ENCODE data around the gene HS6ST1. TPM values are rescaled to one million over a fixed set of nuclear protein-coding genes. Genes with fewer than 3 reads are reported as not detected.

HS6ST1 gene
- polyA plus RNA-seq, 1 experiment: 12.9 TPM

DNA sequence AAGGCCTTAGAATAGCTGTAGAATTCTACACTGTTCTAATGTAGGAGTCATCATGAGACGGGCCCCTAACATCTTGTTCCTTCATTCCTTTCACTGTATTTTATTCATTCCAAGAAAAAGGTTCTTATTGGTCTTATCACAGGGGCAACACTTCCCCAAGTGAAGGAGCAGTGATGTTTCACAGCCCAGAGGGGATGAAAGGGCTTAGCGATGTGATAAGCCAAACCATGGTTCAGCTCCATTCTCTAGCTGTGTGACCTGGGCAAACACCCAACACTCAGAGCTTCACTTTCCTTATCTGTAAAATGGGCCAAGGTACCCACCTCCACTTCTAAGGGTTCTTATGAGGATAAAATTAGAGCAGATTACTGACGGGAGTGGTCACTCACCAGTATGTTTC is 25.4 kb upstream of the HS6ST1 start:
- CTCF ChIA-PET: no interaction called here
- no peaks in the 10 kb centered on the region for H3K36me3 ChIP-seq (ENCODE audit: control insufficient read depth, insufficient read depth, low read length)

DNA sequence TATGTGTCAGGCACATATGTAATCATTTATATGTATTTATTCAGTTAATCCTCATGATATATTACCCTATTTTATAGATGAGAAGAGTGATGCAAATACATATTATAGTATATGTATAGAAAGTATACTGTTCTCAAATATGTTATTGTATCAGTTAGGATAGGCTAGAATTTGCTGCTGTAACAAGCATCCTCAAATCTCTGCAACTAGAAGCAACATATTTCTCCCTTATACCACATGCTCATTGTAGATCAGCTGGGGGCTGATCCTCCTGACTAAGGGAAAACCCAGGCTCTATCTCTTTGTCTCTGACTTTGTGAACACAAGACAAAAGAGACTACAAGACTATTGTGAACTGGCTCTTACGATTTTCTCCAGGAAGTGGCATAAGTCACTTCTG is 24.8 kb upstream of the HS6ST1 start:
- H3K4me3 ChIP-seq (ENCODE audit: low read depth, low read length): no peak overlapping the region
- no peaks in the 10 kb centered on the region for H3K27me3 ChIP-seq (ENCODE audit: control insufficient read depth, insufficient read depth, low read length)
- no peaks in the 10 kb centered on the region for H3K36me3 ChIP-seq (ENCODE audit: control insufficient read depth, insufficient read depth, low read length)
- POLR2A ChIA-PET: no interaction called here
- no peak for DNase-seq (ENCODE audit: low read depth)
- TF ChIP-seq, protein P1, sequence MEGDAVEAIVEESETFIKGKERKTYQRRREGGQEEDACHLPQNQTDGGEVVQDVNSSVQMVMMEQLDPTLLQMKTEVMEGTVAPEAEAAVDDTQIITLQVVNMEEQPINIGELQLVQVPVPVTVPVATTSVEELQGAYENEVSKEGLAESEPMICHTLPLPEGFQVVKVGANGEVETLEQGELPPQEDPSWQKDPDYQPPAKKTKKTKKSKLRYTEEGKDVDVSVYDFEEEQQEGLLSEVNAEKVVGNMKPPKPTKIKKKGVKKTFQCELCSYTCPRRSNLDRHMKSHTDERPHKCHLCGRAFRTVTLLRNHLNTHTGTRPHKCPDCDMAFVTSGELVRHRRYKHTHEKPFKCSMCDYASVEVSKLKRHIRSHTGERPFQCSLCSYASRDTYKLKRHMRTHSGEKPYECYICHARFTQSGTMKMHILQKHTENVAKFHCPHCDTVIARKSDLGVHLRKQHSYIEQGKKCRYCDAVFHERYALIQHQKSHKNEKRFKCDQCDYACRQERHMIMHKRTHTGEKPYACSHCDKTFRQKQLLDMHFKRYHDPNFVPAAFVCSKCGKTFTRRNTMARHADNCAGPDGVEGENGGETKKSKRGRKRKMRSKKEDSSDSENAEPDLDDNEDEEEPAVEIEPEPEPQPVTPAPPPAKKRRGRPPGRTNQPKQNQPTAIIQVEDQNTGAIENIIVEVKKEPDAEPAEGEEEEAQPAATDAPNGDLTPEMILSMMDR (IDR thresholded peaks at IDR 0.05; ENCODE audit: insufficient read depth, low read depth, low read length): no peak
- CTCF ChIA-PET: no interaction called here

More for the DNA sequence above, 25.4 kb upstream of the HS6ST1 start:
- TF ChIP-seq, protein P1 (IDR thresholded peaks at IDR 0.05; ENCODE audit: insufficient read depth, low read depth, low read length): no peak
- POLR2A ChIA-PET: no interaction called here
- Histone ChIP-seq H3K27me3 (ENCODE audit: control insufficient read depth, insufficient read depth, low read length) (no peaks in the 10 kb centered on the region), H3K4me3 (ENCODE audit: low read depth, low read length) (no peak overlapping the region)
- no peak for DNase-seq (ENCODE audit: low read depth)

DNA sequence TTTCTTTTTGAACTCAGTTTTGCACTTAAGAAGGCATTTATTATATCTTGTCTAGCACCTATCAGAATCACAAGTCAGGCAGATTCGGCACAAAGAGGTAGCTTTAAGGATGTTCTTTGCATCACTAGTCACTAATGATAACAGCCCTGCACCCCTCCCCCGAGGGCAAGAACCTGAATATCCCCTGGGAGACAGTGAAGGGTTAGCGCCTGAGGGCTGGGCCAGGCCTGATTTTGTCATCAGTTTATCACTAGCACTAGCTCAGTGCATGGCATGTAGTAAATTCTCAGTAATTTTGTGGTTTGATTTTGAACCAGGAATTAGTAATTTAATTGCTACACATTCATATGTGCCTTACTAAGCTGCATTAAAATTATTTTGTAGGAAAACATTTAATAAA is 23.9 kb upstream of the HS6ST1 start:
- TF ChIP-seq, protein P1 (IDR thresholded peaks at IDR 0.05; ENCODE audit: insufficient read depth, low read depth, low read length): no peak
- CTCF ChIA-PET: interaction anchor here (1.2 to 1.4 kb wide), 2 partner anchors 19 to 126 kb away, joined by 3 read pairs; no protein-coding TSS in a partner anchor
- Histone ChIP-seq H3K4me3 (ENCODE audit: low read depth, low read length) (no peak overlapping the region), H3K27me3 (ENCODE audit: control insufficient read depth, insufficient read depth, low read length) (no peaks in the 10 kb centered on the region), H3K36me3 (ENCODE audit: control insufficient read depth, insufficient read depth, low read length) (no peaks in the 10 kb centered on the region)
- POLR2A ChIA-PET: no interaction called here
- no peak for DNase-seq (ENCODE audit: low read depth)

DNA sequence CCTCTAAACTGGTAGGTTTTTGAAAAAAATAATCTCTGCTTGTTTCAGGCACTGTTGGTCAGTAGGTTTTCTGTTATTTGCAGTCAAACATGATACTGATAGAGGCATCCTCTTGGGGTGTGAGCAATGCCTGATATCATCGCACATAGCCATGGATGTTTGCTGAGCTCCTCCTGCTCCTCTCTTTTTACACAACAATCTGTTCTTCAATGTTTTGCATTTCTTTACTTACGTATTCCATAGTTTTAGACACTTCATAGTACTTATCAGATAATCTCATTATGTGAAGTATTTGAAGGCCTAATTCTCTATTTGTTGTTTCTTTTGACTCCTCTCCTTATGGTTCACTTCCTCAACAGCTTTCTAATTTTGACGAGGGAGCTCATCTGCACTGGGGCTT is 23.0 kb upstream of the HS6ST1 start:
- Histone ChIP-seq H3K36me3 (ENCODE audit: control insufficient read depth, insufficient read depth, low read length) (no peaks in the 10 kb centered on the region), H3K27me3 (ENCODE audit: control insufficient read depth, insufficient read depth, low read length) (no peaks in the 10 kb centered on the region), H3K4me3 (ENCODE audit: low read depth, low read length) (no peak overlapping the region)
- POLR2A ChIA-PET: no interaction called here
- TF ChIP-seq, protein P1 (IDR thresholded peaks at IDR 0.05; ENCODE audit: insufficient read depth, low read depth, low read length): no peak
- CTCF ChIA-PET: interaction anchor here (1.4 kb wide), 1 partner anchor 19 kb away, joined by 3 read pairs; no protein-coding TSS in a partner anchor
- no peak for DNase-seq (ENCODE audit: low read depth)

DNA sequence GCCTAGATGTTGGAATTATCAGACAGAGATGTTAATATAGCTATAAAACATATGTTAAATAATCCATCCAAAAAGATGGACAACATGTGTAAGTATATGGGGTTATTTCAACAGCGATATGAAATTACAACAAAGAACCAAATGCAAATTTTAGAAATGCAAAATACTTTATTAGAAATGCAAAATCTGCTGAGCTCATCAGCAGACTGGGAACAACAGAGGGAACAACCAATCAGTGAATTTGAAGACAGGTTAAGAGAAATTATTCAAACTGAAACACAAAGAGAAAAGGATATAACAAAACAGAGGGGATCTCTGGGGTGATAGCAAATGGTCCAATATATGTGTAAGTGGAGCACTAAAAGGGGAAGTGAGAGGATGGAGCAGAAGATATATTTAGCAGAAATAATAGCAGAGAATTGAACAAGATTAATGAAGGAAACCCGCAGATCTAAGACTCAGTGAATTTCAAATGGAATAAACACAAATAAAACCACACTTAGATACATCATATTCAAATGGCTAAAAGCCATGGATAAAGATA is 13.5 kb upstream of the HS6ST1 start:
- DNase-seq (ENCODE audit: low read depth): no peak
- TF ChIP-seq, protein P1 (IDR thresholded peaks at IDR 0.05; ENCODE audit: insufficient read depth, low read depth, low read length): no peak
- H3K36me3 ChIP-seq (ENCODE audit: control insufficient read depth, insufficient read depth, low read length): no peaks in the 10 kb centered on the region
- POLR2A ChIA-PET: interaction anchor here (0.7 kb wide), 1 partner anchor 1996 kb away, joined by 6 read pairs; no protein-coding TSS in a partner anchor
- no peak overlapping the region for H3K4me3 ChIP-seq (ENCODE audit: low read depth, low read length)
- CTCF ChIA-PET: no interaction called here
- no peaks in the 10 kb centered on the region for H3K27me3 ChIP-seq (ENCODE audit: control insufficient read depth, insufficient read depth, low read length)

All from BJ (cell line).